ENCODE data around the gene SOAT2.

The SOAT2 gene

GRCh38 chr12:53102883-53103807, at the start of gene SOAT2:
TSS of gene SOAT2 (plus strand) at chr12:53103486. CDS start at chr12:53103578, 92 bp downstream.
- no peak for DNase-seq

- peak; percentile 93 for DNase-seq
These were observed 49.0 kb upstream of the SOAT2 start for GRCh38 chr12:53054112-53054878.

- no peak for DNase-seq
These were observed 47.6 kb upstream of the SOAT2 start for GRCh38 chr12:53055471-53056266.

- DNase-seq, result no peak
These were observed 47.0 kb upstream of the SOAT2 start for GRCh38 chr12:53056296-53056695.

GRCh38 chr12:53056901-53057300, 46.4 kb upstream of the SOAT2 start:
- no peak for DNase-seq

- DNase-seq, result no peak
These were observed 45.3 kb upstream of the SOAT2 start for GRCh38 chr12:53057816-53058500.

- no peak for DNase-seq
These were observed 44.4 kb upstream of the SOAT2 start for GRCh38 chr12:53058674-53059433.

- DNase-seq, result no peak
These were observed 43.7 kb upstream of the SOAT2 start for GRCh38 chr12:53059434-53060063.

GRCh38 chr12:53060064-53060720, 43.1 kb upstream of the SOAT2 start:
- no peak for DNase-seq

GRCh38 chr12:53060721-53061276, 42.5 kb upstream of the SOAT2 start:
- DNase-seq, result no peak

- DNase-seq, result no peak
These were observed 41.8 kb upstream of the SOAT2 start for GRCh38 chr12:53061404-53062010.

- DNase-seq, result no peak
These were observed 41.0 kb upstream of the SOAT2 start for GRCh38 chr12:53062011-53062961.

- DNase-seq, result no peak
These were observed 40.1 kb upstream of the SOAT2 start for GRCh38 chr12:53062977-53063707.

- no peak for DNase-seq
These were observed 39.3 kb upstream of the SOAT2 start for GRCh38 chr12:53063708-53064612.

GRCh38 chr12:53064613-53065436, 38.5 kb upstream of the SOAT2 start:
- DNase-seq, result no peak

- DNase-seq, result no peak
These were observed 37.8 kb upstream of the SOAT2 start for GRCh38 chr12:53065470-53065869.

Measured in kidney glomerular epithelial cell (primary cell).